ENCODE measurements around the gene GRIP2.

Gene GRIP2

DNA sequence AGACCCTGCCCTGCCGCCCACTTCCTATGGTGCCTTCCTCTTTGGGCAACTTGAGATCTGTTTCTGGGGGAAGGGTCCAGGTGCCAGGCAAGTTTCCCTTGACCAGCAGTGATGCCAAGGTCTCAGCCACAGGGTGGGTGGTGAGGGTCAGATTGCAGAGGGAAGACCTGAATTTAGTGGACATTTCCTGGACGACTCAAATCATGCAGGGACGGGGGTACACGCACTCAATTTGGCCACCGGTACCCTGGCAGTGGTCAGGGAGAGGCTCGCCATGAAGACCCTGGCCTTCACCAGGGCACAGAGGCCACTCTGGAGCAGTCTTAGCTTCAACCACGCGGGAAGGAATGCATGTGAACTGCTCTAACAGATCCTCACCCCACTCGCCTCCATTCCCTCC, 1.5 kb upstream of the GRIP2 start:
- no peak for DNase-seq (ENCODE audit: low read depth in 2 of 3, low spot score in 2 of 3)

DNA sequence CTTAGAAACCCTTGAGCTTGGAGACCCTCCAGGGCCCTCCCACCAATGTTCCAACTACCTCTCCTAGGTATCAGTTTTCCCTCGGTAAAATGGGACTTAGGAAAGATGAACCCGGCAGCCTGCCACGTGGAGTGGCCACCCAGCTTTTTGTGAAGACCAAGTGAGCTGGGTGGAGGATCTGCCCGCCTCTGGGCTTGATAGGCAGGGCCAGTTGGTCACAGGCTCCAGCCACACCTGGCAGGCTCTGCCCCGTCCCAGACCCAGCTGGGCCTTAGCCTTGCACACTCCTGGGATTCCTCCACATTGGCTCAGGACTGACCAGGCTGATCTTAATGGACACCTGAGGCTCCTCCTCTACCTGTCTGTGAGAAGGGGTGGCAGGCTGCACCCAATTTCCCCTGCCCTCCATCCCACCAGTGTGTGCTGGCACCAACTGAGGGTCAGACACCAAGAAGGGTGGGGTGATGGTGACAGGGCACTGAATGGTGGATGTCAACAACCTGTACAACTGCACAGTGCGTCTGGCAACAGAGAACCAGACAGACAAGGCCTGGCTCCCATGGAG, 761 bp upstream of the GRIP2 start:
- no peak for DNase-seq (ENCODE audit: low read depth in 2 of 3, low spot score in 2 of 3)

DNA sequence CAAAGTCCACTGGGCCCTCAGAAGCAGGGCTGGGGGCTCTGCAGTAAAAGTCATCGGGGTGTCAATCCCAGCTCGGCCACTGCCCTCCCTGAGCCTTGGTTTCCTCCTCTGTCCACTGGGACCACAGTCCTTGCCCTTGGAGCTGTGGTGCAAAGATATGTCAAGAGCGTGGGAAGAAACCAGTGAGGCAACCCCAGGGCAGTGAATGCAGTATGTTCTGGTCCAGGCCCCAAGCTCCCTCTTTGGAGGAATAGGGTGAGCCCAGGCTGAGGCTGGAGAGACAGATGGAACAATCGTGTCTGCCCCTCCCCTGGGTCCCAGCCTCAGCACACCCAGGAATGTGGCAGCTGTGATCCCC, 779 bp downstream of the GRIP2 start:
- DNase-seq (ENCODE audit: low read depth in 2 of 3, low spot score in 2 of 3) = no peak

DNA sequence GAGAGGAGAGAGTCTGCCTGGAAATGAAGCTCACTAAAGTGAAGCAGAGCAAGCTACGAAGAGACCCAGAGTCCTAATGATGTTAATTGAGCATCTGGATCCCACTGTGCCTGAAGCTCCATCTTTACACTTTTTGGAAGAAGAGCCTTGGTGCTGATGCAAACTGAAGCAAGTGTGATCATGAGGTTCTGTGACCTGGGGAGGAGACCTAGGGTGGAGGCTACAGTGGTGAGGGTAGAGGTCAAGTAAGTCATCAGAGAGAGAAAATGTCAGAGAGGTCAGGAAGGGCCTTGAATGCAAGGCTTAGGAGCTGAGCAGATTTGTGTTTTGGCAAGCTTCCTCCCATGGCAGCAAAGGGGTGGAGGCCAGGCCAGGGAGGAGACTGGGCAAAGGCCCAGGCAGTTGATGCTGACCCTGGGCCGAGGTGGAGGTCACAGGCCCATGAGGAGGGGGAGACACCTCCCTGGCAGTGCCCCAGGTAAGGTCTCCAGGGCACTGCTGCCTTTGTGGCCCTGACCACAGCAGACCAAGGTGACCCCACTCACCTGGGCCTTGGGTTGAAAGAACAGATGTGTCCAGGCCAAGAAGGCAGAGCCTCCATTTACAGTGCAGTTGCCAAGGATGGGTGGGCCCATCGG, 1.6 kb downstream of the GRIP2 start:
- no peak for DNase-seq (ENCODE audit: low read depth in 2 of 3, low spot score in 2 of 3)

DNA sequence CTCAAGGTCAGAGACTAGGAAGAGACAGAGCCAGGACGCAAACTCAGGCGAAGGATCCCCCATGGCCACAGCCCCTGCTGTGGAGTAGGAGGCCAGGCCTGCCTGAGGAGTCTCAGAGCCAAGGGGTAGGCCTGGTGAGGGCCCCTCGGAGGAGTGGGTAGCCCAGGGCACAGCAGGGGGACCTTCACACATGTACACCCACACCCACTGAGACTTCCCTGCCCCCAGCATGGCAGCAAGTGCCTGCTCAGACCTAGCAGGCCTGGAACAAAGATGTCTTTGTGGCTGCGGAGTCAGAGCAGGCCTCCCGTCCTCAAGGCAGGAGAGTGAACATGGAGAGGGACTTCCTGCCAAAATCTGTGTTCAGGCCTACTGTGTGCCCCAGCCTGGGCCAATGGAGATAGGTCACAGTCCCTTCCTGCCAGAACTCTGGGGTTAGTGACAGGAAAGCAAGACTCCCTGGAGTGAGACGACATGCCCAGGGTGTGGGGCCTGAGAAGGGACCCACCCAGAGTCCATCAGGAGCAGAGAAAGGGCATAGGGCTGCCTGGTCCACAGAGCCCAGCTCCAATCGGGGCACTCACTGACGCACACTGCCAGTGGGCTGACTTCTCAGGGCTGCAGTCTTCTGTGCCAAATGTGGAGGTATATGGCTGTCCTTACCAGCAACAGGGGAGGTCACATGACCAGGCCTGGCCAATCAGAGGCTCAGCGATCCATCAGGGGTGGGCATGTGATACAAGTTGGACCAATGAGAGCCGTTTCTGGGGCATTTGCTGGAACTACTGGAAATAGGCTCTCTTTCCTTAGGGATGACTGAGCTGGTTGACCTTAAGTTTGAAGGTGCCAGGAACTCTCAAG, 2.3 kb downstream of the GRIP2 start:
- no peak for DNase-seq (ENCODE audit: low read depth in 2 of 3, low spot score in 2 of 3)

DNA sequence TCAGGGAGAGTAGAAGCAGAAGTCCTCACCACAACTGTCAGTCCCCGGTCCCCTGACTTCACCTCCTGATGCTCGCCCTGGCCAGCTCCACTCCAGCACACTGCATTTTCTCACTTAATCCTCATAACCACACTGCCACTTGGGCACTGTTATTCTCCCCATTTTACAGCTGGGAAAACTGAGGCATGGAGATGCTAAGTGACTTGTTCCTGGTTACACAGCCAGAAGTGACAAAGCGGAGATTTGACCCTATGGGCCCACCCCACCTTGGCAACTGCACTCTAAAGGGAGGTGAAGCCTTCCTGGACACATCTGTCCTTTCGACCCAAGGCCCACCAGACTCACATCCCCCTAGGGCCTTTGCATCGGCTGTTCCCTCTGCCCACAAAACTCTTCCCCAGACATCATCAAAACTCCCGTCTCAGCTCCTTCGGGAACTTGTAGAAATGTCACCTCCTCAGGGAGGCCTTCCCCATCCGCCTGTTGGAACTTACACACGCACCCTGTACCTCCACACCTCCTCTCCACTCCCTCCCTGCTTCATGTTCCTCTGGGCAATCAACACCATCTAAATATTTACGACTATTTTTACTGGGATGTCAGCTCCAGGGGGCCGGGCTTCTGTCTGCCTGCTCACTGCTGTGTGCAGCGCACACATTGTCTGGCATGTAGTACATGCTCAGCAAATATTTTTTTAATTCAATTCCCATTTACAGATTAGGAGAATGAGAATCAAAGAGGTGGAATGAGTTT, 3.1 kb downstream of the GRIP2 start:
- DNase-seq (ENCODE audit: low read depth in 2 of 3, low spot score in 2 of 3) = no peak

DNA sequence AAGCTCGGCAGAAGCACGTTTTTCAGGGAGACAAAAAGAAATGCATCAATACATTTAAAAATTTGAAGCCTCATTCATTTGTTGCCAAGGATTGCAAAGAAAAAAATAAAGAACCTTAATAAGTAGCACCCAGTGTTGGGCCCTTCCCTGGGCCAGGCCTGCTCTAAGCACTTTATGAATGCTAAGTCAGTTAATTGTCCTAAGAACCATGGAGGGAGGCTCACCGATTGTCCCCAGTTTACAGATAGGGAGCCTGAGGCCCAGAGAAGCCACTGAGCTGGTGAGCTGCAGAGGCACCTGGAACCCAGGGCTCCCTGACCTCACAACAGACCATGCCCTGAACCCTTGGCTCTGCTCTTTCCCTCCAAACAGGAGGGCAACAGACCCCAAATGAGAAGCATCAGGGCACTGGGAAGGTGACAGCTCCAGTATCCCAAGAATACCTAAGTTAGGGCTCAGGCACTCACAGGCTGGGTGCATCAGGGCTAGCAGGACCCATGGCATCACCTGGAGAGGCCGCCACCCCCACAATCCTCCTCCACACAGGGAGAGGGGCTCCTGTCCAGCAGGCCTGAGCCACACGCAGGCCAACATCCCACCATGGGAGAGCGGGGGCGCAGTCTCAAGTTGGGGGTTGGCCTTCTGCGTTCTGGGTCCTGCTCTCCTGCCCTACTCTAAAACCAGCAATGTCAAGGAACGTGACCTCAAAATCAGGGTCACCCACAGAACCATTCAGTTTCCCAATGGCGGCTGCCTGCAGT, 3.9 kb downstream of the GRIP2 start:
- DNase-seq (ENCODE audit: low read depth in 2 of 3, low spot score in 2 of 3) = no peak

DNA sequence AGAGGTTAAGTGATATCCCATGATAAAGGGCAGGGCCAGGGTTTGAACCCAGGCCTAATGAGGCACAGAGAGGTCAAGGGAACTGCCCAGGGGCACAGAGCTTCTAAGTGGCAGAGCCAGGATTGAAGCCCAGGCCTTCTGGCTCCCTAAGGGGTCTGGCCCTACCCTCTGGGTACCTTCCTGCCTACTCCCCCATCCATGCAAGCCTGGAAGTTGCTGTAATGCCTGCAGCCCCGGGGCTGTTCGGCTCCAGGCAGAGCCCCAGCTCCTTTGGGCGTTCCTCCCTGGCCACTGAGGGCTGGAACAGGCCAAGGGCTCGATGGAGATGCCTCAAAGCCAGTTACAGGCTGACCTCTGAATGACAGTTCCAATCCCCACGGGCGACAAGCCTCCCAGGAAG, 4.5 kb downstream of the GRIP2 start:
- no peak for DNase-seq (ENCODE audit: low read depth in 2 of 3, low spot score in 2 of 3)

DNA sequence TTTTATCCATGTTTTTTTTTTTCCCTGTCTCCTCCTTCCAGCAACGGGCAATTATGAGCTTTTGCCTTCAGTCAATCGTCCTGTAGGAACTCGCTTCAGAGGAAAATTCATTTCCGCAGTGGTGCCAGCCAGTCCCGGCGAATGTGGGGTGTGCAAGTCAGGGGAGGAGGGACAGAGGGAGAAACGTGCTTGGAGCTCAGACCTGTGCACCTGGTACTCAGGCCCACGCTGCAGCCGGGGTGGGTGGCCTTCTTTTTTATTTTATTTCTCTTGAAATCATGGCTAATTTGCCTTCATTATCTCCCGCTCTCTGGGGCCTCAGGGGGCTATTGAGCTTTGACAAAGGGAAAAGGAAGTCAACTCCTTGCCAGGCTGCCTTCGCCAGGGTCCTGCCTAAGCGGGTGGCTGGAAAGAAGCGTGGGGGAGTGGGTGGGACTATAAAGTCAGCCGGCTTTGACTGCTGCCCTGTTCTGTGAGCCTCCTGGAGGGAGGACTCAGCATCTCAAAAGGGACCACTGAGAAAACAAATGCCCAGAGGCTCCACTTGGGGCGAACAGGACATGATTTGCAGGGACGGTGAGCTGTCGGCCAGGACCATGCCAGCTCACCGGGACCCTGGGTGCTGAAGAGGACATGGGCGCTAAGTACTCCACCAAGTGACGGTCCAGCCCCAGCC, 5.5 kb downstream of the GRIP2 start:
- DNase-seq (ENCODE audit: low read depth in 2 of 3, low spot score in 2 of 3) = no peak

DNA sequence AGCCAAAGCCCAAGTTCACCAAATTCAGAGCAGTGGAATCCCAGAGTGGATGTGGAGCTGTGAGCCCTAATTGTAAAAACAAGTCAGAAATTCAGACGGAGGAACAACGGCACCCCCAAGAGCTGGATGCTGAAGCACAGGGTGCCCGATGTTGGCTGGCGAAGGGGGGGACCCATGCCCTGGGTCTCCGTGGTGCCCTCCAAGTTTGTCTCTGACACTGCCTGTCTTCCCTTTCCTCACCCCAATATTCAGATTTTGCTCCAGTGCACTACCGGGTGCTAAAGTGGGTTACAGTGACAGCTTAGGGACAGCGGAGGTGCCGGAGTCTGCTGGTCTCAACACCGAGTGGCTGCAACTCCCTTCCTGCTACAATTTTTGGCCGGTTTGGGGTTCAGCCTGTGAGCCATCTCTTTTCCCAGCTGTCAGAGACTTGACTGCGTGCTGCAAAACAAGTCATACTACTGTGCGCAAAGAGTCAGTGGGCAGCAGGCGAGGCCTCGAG, 6.6 kb downstream of the GRIP2 start:
- no peak for DNase-seq (ENCODE audit: low read depth in 2 of 3, low spot score in 2 of 3)

DNA sequence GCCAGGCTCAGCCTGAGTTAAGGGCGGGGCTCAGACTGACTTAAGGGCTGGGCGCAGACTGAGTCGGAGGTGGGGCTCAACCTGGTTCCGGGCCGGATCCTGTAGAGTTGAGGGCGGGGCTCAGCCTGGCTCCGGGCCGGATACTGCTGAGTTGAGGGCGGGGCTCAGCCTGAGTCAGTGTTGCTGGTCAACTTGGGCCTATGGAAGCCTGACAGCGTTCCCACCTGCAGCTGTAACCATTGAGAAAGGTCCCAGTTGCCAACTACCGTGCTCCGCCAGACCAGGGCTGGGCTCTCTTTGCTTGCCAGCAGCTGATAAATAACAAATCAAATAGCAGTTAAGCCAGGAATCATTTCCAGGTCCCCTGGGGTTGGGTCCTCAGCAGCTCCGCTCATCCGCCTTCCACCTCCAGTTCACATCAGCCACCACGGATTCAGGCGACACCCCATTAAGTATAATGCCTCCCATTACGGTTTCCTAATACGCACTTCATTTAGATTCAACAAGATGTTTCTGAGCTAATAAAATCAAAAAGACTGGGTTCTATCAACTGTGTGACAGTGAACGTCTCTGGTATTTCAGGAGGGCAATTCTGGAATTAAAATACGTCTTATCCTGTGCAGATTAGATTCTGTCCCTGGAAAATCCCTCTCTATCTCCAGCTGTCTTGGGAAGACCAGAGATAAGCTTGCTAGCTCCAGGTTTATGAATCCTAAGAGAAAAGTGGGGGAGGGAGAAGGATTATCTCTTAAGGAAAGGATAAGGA, 7.3 kb downstream of the GRIP2 start:
- DNase-seq (ENCODE audit: low read depth in 2 of 3, low spot score in 2 of 3) = no peak

DNA sequence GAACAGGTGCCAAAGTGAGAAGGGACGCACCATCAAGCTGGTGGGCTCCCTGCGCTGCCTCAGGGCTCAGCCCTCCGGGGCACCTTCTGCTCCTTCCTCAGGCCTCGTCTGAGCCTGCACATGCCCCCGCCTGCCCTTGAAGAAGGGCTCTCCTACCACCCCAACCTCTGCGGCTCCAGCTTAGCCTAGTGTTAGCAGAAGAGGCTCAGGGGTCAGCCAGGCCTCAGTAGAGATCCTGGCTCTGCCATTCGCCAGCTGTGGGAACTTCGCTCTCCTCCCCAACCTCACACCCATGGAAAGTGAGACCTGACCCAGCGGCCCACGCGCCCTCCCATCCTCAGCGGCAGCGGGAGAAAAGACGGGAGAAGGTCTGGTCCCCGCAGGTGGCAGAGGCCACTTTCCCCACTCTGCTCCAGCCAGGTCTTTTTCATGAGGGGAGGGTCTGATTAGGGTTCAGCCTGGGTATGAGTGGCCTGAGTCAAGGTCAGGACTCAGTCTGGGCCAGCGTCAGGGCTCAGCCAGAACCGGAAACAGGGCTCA, 8.2 kb downstream of the GRIP2 start:
- DNase-seq (ENCODE audit: low read depth in 2 of 3, low spot score in 2 of 3) = no peak

DNA sequence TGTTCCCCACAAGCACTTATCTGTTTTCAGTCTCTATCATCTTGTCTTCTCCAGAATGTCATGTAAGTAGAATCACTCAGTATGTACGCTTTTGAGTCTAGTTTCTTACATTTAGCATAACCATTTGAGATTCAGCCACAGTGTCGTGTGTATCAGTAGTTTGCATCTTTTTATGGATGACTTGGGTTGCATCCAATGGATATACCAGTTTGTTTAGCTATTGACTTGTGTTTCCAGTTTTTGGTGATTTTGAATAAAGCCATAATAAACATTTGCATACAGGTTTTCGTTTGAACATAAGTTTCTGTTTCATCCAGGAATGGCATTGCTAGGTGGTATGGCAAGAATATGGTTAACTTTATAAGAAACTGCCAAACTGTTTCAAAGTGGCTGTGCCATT, 12.1 kb downstream of the GRIP2 start:
- no peak for DNase-seq (ENCODE audit: low read depth in 2 of 3, low spot score in 2 of 3)

DNA sequence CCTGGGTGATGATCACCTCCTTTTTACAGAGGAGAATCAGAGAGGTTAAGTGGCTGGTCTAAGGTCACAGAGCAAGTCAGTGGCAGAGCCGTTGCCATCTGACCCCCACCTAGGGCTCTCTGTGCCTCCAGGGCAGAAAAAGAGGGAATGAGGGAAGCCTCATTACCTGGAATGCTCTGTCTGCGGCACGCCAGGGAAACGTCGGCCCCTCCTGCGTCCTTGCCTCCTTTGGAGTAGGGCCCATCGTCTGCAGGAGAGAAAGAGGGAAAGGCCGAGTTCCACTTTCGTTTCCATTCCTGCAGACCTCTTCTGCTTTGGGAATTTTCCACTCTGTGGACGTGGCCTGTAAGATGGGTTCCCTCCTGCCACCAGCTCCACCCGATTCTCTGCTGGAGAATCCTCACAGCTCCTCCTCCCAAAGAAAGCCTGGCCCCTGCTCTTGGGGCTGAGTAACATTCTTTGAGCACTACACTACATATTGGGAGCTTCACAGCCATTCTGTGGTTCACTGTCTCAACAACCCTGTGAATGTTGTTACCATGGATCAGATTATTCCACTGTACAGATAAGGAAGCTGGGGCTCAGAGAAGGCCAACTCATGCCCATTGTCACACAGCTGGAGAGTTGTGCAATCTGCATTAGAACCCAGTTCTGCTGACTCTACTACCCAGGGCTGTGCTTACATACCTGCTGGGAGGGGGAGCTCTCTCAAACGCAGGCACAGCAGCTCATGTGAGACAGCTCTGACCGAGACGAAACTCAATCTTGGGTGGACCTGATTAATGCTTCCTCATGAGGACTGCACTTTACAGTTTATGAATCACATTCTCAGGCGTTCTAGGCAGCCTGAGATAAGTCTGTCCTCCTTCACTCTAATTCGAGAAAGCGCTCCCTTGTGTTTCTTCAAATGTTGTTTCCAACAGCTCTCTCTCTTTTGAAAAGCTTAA, 14.2 kb downstream of the GRIP2 start:
- DNase-seq (ENCODE audit: low read depth in 2 of 3, low spot score in 2 of 3) = no peak

DNA sequence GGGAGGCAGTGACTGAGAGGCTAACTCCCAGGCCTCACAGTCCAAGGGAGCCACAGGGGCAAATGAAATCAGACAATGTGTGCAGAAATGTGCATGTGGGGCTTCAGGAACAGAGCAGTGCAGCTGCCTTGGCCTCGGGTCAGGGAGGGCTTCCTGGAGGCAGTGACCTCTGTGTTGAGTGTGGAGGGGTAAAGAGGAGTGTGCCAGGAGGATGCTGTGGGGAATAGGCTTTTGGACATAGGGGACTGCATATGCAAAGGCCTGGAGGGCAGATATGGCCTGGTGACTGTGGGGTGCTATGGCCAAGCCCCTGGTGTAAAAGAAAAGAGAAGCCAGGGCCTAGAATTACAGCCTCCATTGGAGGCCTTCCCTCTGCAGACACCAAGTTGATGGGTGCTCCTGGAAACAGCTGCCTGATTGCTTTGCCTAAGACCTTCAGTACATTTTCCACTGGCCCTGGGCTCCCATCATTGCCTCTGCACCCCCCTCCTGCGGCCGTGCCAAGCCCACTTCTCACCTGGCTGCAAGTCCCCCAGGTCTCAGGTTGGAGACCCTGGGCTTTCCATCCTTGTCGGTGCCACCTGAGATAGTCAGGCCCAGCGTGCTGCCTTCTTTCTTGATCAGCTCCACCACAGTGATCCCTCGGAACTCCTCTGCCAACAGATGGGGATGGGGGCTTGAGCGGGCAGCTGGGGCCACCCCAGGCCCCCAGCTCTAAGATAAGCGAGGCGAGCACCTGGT, 15.1 kb downstream of the GRIP2 start:
- no peak for DNase-seq (ENCODE audit: low read depth in 2 of 3, low spot score in 2 of 3)

DNA sequence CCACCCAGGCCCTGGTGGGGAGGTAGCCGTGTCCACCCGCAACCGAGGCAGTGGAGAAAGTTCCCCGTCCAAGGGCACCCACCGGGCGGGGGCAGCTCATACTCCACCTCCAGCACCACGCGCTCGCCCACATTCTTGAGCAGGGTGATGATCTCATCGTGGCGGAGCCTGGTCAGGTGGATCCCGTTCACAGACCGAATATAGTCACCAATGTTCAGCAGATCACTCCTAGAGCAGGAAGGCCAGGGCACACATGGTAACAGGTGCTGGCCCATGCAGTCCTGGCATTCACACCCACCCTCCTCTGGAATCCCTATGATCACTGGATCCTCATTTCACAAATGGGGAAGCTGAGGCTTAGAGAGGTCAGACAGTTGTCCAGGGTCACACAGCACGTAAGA, 15.8 kb downstream of the GRIP2 start:
- DNase-seq (ENCODE audit: low read depth in 2 of 3, low spot score in 2 of 3) = no peak

DNA sequence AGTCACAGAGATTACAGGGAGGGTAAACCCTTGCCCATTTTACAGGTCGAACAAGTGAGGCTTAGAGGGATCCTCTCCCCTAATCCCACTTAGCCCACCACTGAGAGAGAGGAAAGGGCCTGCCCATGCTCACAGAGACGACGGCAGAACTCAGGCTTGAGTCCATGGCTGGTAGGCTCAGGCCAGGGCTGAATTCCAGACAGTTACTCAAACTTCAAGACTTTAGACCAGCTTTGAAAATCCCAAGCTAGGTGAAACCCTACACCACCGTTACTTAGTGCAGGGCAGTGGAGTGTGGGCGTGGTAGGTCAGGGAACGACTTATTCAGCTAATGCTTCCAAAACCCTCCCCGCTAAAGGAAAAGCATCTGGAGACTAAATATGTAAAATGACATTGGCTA, 16.4 kb downstream of the GRIP2 start:
- no peak for DNase-seq (ENCODE audit: low read depth in 2 of 3, low spot score in 2 of 3)

DNA sequence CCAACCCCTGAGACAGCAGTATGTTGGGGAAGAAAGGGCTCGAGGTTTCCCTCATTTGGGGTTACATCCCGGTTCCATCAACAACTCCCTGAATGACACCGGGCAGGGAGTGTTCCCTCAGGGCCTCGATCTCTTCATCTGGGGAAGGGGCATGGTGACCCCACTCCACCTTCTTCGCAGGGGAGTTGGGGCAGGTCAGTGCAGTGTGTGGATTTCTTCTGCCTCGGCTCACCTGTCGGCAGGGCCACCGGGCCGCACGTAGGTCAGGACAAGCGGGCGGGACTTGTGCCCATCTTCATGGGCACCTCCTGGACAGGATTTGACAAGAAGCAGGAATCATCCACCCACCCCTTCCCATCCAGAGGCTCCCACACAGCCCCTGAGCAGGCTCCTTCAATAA, 17.4 kb downstream of the GRIP2 start:
- DNase-seq (ENCODE audit: low read depth in 2 of 3, low spot score in 2 of 3) = no peak

Data from activated CD8-positive, alpha-beta memory T cell treated with anti-CD3 and anti-CD28 coated beads for 48 hours (primary cell).